IgD-negative memory B cell (primary cell): ENCODE data around the gene SSTR4. TPM values are rescaled to one million over a fixed set of nuclear protein-coding genes. Genes with fewer than 3 reads are reported as not detected.

ENCODE experiments used
- H3K27ac Mint-ChIP-seq, 3 donors: one replicate each; pipeline ENCODE4 v1.8.0; 2020 to 2022; ENCODE audit warnings: mild to moderate bottlenecking in 3 of 3, mixed read lengths in 3 of 3, moderate library complexity in 1 of 3
- H3K27me3 Mint-ChIP-seq: one replicate; pipeline ENCODE4 v1.8.0; 2021; ENCODE audit warnings: mixed read lengths
- H3K36me3 Mint-ChIP-seq: one replicate; pipeline ENCODE4 v1.8.0; 2020; ENCODE audit warnings: mild to moderate bottlenecking, mixed read lengths
- H3K4me1 Mint-ChIP-seq, 3 donors: one replicate each; pipeline ENCODE4 v1.8.0; 2020 to 2022; ENCODE audit warnings: mixed read lengths in 3 of 3, mild to moderate bottlenecking in 1 of 3
- H3K4me3 Mint-ChIP-seq, 4 donors: one replicate each; pipeline ENCODE4 v1.8.0; 2020 to 2022; ENCODE audit warnings: mild to moderate bottlenecking in 4 of 4, mixed read lengths in 4 of 4, moderate library complexity in 3 of 4
- H3K9me3 Mint-ChIP-seq, 3 donors: one replicate each; pipeline ENCODE4 v1.8.0; 2020 to 2021; ENCODE audit warnings: mixed read lengths in 3 of 3, mild to moderate bottlenecking in 1 of 3
- polyA plus RNA-seq: library from polyadenylated mRNA; unstranded; fragments of 300-500 nt; fragmentation: Illumina TruSeq; gene quantifications from one replicate; pipeline ENCODE4 v1.2.3, GENCODE V29; 2021

The SSTR4 gene
- polyA plus RNA-seq, 1 donor from 2014 or later: not detected

DNA sequence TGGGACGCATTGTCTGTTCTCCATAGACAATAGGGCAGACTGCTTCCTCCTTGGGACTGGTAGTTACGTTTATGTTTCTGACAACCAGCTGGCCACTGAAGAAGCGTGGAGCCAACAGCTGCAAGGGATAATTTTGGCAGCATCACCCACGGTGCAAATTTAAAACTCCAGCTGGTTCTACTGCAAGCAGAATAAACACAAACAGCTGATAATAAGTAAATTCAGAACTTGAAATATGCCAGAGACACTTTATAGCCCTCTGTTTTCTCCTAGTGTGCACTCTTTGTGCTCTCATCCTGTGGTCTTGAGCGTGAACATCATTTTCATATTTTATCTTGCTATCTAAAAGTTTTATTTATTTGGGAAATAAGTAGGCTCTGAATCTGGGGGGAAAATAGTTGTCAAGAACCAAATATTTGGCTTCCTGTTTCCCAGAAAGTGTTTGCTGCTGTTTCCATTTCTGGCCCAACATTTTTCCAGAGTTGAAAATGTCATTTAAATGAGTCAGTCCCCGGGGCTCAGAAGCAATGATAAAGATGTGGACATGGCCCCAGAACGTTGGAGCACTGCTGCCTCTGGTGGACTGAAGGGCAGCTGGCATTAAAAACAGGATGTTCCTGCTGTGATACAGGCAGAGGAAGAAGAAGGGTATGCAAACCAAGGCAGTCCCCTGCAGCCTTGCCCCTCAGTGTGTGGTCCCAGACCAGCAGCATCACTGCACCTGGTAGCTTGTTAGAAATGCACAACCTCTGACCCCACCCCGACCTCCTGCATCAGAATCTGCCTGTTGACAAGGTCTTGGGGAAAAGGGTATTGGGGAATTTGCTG lies 26.8 kb downstream of the SSTR4 start:
- H3K4me3 Mint-ChIP-seq: no peak overlapping the region
- H3K4me1 Mint-ChIP-seq: no peaks in the 10 kb centered on the region
- H3K9me3 Mint-ChIP-seq: peaks cover 0 to 4% (median 0%) of the 10 kb centered on the region in 3 donors
- no peaks in the 10 kb centered on the region for H3K36me3 Mint-ChIP-seq
- no peak overlapping the region for H3K27ac Mint-ChIP-seq
- peaks cover 6% of the 10 kb centered on the region for H3K27me3 Mint-ChIP-seq

DNA sequence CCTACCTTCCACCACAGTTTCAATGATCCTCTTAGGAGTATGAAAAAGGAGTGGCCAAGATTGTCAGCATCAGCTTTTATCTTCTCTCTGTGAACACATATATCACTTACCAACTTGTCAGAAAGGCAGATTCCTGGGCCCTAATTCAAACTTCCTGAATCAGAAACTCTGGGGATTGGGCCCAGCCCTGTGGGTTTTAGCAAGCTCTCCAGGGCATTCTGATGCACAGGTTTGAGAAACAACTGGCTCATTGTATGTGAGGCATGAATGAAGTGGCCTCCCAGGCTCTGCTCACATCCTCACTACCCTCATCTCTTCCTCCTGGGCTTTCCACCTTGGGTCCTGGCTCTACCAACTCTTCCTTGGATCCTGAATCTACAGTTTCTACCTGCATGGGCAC lies 27.5 kb downstream of the SSTR4 start:
- H3K27ac Mint-ChIP-seq: no peak overlapping the region
- H3K4me3 Mint-ChIP-seq: no peak overlapping the region
- peaks cover 3% of the 10 kb centered on the region for H3K27me3 Mint-ChIP-seq
- H3K4me1 Mint-ChIP-seq: no peaks in the 10 kb centered on the region
- H3K36me3 Mint-ChIP-seq: no peaks in the 10 kb centered on the region
- H3K9me3 Mint-ChIP-seq: peaks cover 0 to 2% (median 0%) of the 10 kb centered on the region in 3 donors

DNA sequence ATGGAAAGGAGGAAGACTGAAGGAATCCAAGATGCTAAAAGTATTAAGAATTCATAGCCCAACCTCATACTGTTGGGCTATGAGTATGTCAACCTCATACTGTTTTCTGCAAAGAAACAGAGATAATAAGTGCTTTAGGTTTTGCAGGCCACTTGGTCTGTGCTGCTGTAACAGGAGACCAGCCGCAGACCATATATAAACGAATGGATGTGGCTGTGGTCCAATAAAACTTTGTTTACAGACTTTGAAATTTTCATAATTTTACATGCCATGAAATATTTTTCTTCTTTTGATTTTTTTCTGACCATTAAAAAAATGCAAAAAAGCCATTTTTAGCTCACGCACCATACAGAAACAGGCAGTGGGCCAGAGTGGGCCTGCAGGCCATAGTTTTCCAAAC lies 28.1 kb downstream of the SSTR4 start:
- H3K9me3 Mint-ChIP-seq: no peaks in the 10 kb centered on the region
- H3K4me1 Mint-ChIP-seq: no peaks in the 10 kb centered on the region
- H3K4me3 Mint-ChIP-seq: no peak overlapping the region
- peaks cover 3% of the 10 kb centered on the region for H3K27me3 Mint-ChIP-seq
- H3K36me3 Mint-ChIP-seq: no peaks in the 10 kb centered on the region
- no peak overlapping the region for H3K27ac Mint-ChIP-seq

DNA sequence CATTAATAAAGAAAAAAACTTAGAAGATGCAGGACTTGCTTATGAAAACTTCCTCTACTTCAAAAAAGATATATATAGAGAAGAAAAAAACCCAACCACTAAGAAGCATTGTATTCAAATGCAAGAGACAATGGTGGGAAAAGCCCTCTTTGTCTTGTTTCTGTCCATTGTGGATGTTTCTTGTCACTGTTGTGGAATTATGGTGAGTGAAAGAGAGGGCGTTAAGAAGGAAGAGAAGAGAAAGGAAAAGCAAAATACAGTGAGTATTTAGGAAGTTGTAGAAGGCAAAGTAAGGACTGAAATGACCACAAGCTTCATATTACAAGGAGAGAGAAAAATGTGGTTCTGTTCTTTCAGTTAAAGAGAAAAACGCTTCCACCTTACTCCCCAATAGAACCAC lies 28.5 kb downstream of the SSTR4 start:
- H3K4me3 Mint-ChIP-seq: no peak overlapping the region
- no peak overlapping the region for H3K27ac Mint-ChIP-seq
- no peaks in the 10 kb centered on the region for H3K36me3 Mint-ChIP-seq
- H3K27me3 Mint-ChIP-seq: peaks cover 3% of the 10 kb centered on the region
- H3K4me1 Mint-ChIP-seq: no peaks in the 10 kb centered on the region
- no peaks in the 10 kb centered on the region for H3K9me3 Mint-ChIP-seq

DNA sequence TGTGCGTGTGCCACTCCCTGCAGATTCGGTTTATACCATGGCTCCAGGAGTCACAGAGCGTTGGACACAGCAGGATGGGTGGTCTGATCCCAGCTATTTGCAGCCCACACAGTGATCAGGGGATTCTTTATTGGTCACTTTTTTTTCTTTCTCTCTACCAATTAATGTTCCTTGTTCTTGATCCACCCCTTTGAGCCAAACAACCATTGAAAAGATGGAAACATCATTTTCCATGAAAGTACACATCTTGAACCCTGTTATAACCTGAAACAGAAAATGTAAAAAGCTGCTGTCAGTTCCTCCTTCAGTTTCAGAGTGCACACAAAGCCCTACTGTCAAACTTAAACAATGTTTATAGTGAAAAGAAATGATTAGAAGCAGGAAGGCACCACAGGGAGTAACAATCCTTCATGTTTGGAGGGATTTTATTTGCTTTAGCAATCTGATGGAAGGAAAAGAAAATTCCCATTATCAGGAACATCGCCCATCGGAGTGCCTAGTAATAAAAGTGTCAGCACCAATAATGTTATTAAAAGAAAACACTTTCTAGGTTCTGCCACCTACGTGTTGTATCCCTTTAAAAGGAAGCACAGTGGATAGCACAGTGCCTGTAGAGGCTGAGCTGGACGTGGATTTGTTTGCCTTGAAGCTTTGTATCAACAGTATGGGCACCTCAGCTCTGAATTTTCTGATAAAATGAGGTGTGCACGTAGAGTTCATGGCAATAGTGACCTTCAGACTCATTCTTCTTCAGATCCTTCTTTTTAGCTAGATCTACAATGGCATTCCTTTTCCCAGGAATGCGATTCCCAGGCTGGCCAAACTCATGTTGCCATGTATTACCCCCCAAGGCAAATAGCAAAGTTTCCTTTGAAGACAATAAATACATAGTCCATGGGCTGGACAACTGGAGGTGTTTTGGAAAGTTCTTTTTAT lies 30.4 kb downstream of the SSTR4 start:
- H3K36me3 Mint-ChIP-seq: no peaks in the 10 kb centered on the region
- no peaks in the 10 kb centered on the region for H3K4me1 Mint-ChIP-seq
- H3K27ac Mint-ChIP-seq: no peak overlapping the region
- H3K9me3 Mint-ChIP-seq: no peaks in the 10 kb centered on the region
- H3K4me3 Mint-ChIP-seq: no peak overlapping the region
- peaks cover 2% of the 10 kb centered on the region for H3K27me3 Mint-ChIP-seq

DNA sequence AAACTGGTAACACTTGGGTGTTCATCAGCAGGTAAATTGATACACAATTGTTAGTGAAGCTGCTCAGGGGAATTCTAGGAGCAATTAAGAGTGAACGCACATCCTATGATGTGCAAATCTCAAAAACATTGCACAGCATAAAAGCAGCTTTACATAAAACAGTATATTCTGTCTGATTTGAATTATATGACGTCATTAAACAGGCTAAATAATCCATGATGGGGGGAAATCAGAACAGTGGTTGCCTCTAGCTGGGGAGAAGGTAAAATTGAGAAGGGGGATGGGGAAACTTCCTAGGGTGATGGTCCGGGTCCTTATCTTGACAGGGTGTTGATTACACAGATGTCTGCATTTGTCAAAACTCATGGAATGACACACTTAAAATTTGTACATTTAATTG lies 31.7 kb downstream of the SSTR4 start:
- Mint-ChIP-seq H3K9me3 (no peaks in the 10 kb centered on the region), H3K4me3 (no peak overlapping the region), H3K36me3 (no peaks in the 10 kb centered on the region), H3K4me1 (no peaks in the 10 kb centered on the region), H3K27ac (no peak overlapping the region), H3K27me3 (peaks cover 2% of the 10 kb centered on the region)

DNA sequence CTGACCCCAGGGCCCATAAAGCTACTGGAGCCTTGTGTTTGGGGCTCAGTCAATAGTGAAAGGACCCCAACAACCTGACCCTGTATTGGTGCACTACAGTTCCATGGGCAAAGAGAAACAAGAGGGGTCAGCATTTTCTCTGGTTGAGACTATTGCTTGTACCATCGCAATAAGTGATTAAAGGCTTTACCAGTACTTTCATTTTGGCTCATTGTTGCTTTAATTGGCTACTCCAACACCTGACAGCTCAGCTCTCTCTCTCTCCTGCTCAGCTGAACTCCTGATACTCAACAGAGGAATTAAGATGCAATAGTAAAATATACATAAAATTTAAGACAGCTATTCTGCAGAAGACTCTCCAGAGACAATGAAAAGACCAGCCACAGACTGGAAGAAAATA lies 33.2 kb downstream of the SSTR4 start:
- Mint-ChIP-seq H3K36me3 (peaks cover 1% of the 10 kb centered on the region), H3K9me3 (no peaks in the 10 kb centered on the region), H3K27ac (no peak overlapping the region), H3K27me3 (no peaks in the 10 kb centered on the region), H3K4me1 (no peaks in the 10 kb centered on the region), H3K4me3 (no peak overlapping the region)

DNA sequence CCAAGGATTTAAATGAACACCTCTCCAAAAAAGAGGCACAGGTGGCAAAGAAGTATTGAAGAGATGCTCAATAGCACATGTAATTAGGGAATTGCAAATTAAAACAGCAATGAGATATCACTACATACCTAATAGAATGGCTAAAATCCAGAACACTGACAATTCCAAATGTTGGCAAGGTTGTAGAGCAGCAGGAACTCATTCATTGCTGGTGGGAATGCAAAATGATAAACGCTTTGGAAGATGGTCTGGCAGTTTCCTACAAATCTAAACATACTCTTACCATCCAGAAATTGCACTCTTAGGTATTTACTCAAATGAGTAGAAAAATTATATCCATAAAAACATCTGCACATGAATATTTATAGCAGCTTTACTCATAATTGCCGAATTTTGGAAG lies 34.0 kb downstream of the SSTR4 start:
- peaks cover 1% of the 10 kb centered on the region for H3K36me3 Mint-ChIP-seq
- H3K4me1 Mint-ChIP-seq: no peaks in the 10 kb centered on the region
- no peaks in the 10 kb centered on the region for H3K9me3 Mint-ChIP-seq

DNA sequence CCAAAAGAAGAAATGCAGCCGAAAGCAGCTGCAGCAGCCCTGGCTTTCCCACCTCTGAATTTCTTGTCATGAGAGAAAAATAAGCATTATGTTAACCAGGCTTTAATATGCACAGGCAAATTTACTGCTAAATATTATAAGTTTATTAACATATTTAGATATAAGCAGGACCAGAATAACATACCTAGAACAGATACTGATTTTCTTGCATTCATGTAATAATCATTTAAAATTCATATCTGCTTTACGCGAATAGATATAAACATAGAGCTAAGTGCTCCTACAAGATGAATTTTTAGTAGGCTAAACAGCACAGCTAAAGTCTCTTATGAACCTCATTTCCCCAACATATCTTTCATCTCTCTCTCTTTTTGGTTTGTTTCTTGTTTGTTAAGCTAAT lies 36.3 kb downstream of the SSTR4 start:
- Mint-ChIP-seq H3K4me3 (no peak overlapping the region), H3K9me3 (no peaks in the 10 kb centered on the region), H3K27me3 (no peaks in the 10 kb centered on the region), H3K27ac (no peak overlapping the region), H3K36me3 (peaks cover 1% of the 10 kb centered on the region), H3K4me1 (no peaks in the 10 kb centered on the region)

More for the DNA sequence above, 34.0 kb downstream of the SSTR4 start:
- H3K4me3 Mint-ChIP-seq: no peak overlapping the region
- H3K27ac Mint-ChIP-seq: no peak overlapping the region
- H3K27me3 Mint-ChIP-seq: no peaks in the 10 kb centered on the region

DNA sequence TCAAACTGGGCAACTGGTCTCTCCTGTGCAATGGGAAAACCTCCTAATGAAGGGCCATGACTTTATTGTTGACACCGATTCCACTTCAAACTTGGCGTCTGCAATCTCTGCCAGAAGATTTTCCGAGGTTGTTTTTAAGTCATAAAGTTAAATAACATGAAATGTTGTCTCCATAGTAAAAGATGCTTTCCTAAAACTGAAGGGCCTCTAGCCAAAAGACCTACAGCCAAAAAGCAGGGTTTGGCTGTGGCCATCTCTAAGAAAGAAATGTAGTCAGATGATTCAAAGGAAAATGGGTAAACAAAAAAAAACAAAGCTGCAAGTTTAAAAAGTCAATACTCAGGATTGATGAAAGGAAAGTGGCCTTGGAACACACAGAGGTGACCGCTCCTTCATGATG lies 36.9 kb downstream of the SSTR4 start:
- H3K4me3 Mint-ChIP-seq: no peak overlapping the region
- no peaks in the 10 kb centered on the region for H3K4me1 Mint-ChIP-seq
- H3K36me3 Mint-ChIP-seq: peaks cover 1% of the 10 kb centered on the region
- H3K27me3 Mint-ChIP-seq: no peaks in the 10 kb centered on the region
- H3K27ac Mint-ChIP-seq: no peak overlapping the region
- no peaks in the 10 kb centered on the region for H3K9me3 Mint-ChIP-seq

DNA sequence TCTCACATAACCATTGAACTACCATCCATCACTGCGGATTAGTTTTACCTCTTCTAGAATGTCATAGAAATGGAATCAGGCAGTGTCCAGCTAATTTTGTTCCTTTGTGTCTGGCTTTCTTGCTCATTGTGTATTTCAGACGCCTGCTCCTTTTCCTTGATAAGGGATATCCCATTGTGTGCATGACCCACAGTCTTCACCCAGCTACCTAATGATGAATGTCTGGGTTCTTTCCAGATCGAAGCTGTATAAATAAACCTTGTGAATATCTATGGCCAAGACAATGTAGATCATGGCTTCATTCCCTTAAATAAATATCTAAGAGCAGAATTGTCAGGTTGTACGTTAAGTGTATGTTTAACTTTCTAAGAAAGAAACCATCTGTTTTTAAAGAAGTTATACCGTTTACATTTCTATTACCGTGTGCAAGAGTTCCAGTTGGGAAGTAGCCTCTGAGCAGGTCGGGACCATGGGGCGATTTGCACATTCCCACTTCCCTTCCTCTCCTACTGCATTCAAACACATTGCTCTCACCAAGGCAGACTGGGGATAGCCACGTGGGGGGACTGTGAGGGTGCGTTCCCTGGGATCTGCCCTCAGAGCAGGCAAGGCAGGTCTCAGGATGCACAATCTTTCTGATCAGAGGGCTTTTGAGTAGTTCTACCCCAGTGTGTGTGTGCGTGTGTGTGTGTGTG lies 37.9 kb downstream of the SSTR4 start:
- no peaks in the 10 kb centered on the region for H3K27me3 Mint-ChIP-seq
- no peaks in the 10 kb centered on the region for H3K4me1 Mint-ChIP-seq
- H3K9me3 Mint-ChIP-seq: no peaks in the 10 kb centered on the region
- peaks cover 1% of the 10 kb centered on the region for H3K36me3 Mint-ChIP-seq
- no peak overlapping the region for H3K4me3 Mint-ChIP-seq
- H3K27ac Mint-ChIP-seq: no peak overlapping the region

DNA sequence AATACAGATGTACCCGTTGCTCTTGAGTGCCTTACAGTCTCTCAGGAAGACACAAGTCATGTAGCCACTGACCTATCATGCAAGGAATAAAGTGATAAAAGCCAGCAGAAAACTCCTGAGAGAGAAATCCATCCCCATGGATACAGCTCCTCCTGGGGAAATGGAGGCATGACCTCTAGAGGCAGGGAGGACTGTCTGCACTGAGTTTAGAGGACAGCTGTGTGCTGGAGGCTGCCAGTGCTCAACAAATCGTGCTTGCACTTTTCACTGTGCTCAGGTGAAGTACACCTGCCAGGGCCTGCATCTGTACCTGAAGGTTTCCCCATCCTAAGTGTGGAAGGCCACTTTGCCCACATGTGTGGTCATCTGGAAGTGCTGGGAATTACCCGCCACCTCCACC lies 38.9 kb downstream of the SSTR4 start:
- Mint-ChIP-seq H3K36me3 (peaks cover 1% of the 10 kb centered on the region), H3K27me3 (no peaks in the 10 kb centered on the region), H3K27ac (no peak overlapping the region), H3K4me3 (no peak overlapping the region), H3K4me1 (no peaks in the 10 kb centered on the region), H3K9me3 (no peaks in the 10 kb centered on the region)

DNA sequence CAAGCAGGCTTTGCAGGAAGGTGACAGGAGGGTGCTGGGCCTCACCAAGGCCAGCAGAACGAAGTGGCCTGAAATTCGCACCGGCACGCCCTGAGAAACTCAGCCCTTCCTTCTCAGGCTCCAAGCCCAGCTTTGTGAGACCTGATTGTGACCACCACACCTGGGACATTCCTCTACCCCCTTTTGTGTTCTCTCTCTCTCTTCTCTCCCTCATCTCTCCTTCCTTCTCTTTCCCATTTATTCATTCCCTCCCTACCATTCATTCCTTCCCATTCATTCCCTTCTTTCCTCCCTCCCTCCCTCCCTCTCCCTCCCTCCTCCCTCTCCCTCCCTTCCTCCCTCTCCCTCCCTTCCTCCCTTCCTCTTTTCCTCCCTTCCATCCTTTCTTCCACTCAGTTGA lies 42.2 kb downstream of the SSTR4 start:
- Mint-ChIP-seq H3K27ac (no peak overlapping the region), H3K4me3 (no peak overlapping the region), H3K9me3 (no peaks in the 10 kb centered on the region), H3K27me3 (peaks cover under 1% of the 10 kb centered on the region), H3K4me1 (no peaks in the 10 kb centered on the region), H3K36me3 (peaks cover under 1% of the 10 kb centered on the region)

DNA sequence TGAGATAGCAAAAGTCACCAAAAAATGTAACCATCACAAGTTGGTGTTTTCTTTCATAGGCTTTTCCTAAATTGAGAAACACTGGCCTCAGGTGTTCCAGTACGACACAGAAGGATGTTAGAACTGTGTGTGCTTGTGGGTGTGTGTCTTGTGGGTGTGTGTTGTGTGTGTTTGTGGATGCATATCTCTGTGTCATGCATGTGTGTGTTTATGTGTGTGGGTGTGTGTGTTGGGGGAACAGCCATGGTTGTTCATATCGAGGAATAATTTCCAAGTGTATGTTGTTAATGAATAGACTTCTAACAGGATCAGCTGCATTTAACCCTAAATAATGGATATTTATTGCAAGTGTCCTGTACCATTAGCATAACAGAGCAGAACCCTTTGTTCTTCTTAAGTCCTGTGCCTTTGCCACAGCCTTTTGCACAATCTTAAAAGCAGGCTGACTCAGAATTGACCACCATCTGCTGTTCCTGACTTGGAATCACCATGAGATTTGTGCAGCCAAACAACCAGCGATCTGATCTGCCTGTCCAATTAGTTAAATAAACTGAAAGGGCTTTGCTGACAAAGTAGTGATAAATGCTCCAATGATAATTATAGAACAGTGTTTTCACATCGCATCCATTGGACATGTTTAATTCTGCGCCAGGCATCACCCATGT lies 43.4 kb downstream of the SSTR4 start:
- Mint-ChIP-seq H3K9me3 (no peaks in the 10 kb centered on the region), H3K27ac (no peak overlapping the region), H3K36me3 (no peaks in the 10 kb centered on the region), H3K27me3 (peaks cover 1% of the 10 kb centered on the region), H3K4me1 (no peaks in the 10 kb centered on the region), H3K4me3 (no peak overlapping the region)

DNA sequence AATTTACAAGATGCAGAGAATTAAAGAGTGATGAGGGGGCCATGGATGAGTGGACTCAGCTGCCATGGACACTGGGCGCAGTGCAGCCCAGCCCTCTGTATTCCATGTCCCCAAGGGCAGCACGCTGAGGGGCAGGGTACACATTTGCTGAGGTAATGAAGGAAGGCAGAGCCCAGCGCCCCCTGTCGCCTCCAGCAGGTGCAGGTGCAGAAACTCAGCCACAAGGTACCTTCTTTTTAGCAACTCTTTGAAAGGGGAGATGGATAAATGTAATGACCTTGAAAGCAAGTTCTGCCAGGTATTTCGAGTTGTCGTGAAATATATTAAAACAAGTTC lies 43.9 kb downstream of the SSTR4 start:
- Mint-ChIP-seq H3K4me3 (no peak overlapping the region), H3K4me1 (no peaks in the 10 kb centered on the region), H3K27me3 (peaks cover 1% of the 10 kb centered on the region), H3K27ac (no peak overlapping the region), H3K36me3 (no peaks in the 10 kb centered on the region), H3K9me3 (no peaks in the 10 kb centered on the region)
